Ascending aorta (tissue), 2 donors: ENCODE data around the gene GLRX. TPM values are rescaled to one million over a fixed set of nuclear protein-coding genes. Genes with fewer than 3 reads are reported as not detected.

ENCODE experiments used
- DNase-seq, 2 donors: peaks; one replicate each; pipeline ENCODE4 v3.0.0-alpha.2; 2019; ENCODE audit warnings: low spot score in 2 of 2
- H3K27ac ChIP-seq, 2 donors: fragments of 200-600 bp; sonication (generic); one replicate each; pipeline ENCODE4 v1.5.1; 2016 to 2017; ENCODE audit warnings: mild to moderate bottlenecking in 1 of 2
- H3K27me3 ChIP-seq: fragments of 200-600 bp; sonication (generic); one replicate; pipeline ENCODE4 v1.5.1; 2017
- H3K36me3 ChIP-seq, 2 donors: fragments of 200-600 bp; sonication (generic); one replicate each; pipeline ENCODE4 v1.5.1; 2016
- H3K4me1 ChIP-seq, 2 donors: fragments of 200-600 bp; sonication (generic); one replicate each; pipeline ENCODE4 v1.5.1; 2016 to 2017; ENCODE audit warnings: mild to moderate bottlenecking in 1 of 2
- H3K4me3 ChIP-seq, 2 donors: fragments of 200-600 bp; sonication (generic); one replicate each; pipeline ENCODE4 v1.5.1; 2016 to 2017; ENCODE audit warnings: mild to moderate bottlenecking in 1 of 2
- H3K9me3 ChIP-seq, 2 donors: fragments of 200-600 bp; sonication (generic); one replicate each; pipeline ENCODE4 v1.5.1; 2016
- intact Hi-C: fragments of 100-400 bp; cut with DNase I; formaldehyde crosslinking; loops from one replicate; pipeline ENCODE4 v1.15.1; 2023
- total RNA-seq: library from RNA; depleted of rRNA; stranded (reverse); fragments of >200 nt; gene quantifications from one replicate; pipeline ENCODE4 v1.1.0, GENCODE V29; 2016
- TF ChIP-seq, protein P1 (sequence below), 3 experiments: fragments of 200-600 bp in 2 of 3; fragments of 450-650 bp in 1 of 3; sonication (generic) in 2 of 3; IDR thresholded peaks; one replicate each; pipeline ENCODE4 v1.5.1; 2016 to 2019; ENCODE audit warnings: antibody characterized with exemption in 3 of 3, mild to moderate bottlenecking in 1 of 3, moderate library complexity in 1 of 3

Gene GLRX
- total RNA-seq, 1 donor from 2014 or later = 18.5 TPM

DNA sequence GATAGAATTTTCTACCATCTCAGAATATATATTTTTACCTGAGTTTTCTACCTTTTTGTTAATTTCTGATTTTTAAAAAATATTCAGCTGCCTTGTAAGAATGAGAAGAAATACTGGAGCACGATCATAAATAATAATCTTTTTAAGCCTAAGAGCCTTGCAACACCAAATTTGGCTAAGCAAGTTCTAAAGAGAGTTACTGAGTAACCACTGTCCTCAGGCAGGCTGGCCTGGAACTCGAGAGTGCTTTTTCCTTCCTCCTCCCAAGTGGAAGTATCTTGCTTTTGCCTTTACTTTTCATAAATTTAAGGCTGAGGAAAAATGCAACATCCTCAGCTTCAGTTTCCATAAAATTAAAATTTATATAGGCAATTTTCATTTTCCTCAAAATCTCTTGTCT is 21.0 kb downstream of the GLRX start:
- DNase-seq = no peak
- TF ChIP-seq, protein P1, sequence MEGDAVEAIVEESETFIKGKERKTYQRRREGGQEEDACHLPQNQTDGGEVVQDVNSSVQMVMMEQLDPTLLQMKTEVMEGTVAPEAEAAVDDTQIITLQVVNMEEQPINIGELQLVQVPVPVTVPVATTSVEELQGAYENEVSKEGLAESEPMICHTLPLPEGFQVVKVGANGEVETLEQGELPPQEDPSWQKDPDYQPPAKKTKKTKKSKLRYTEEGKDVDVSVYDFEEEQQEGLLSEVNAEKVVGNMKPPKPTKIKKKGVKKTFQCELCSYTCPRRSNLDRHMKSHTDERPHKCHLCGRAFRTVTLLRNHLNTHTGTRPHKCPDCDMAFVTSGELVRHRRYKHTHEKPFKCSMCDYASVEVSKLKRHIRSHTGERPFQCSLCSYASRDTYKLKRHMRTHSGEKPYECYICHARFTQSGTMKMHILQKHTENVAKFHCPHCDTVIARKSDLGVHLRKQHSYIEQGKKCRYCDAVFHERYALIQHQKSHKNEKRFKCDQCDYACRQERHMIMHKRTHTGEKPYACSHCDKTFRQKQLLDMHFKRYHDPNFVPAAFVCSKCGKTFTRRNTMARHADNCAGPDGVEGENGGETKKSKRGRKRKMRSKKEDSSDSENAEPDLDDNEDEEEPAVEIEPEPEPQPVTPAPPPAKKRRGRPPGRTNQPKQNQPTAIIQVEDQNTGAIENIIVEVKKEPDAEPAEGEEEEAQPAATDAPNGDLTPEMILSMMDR (IDR thresholded peaks at IDR 0.05) = no peak
- no peaks in the 10 kb centered on the region for H3K27me3 ChIP-seq
- intact Hi-C loops = no loop called here
- no peaks in the 10 kb centered on the region for H3K36me3 ChIP-seq
- no peaks in the 10 kb centered on the region for H3K4me1 ChIP-seq
- no peak overlapping the region for H3K27ac ChIP-seq
- H3K9me3 ChIP-seq = no peaks in the 10 kb centered on the region
- H3K4me3 ChIP-seq = no peak overlapping the region

DNA sequence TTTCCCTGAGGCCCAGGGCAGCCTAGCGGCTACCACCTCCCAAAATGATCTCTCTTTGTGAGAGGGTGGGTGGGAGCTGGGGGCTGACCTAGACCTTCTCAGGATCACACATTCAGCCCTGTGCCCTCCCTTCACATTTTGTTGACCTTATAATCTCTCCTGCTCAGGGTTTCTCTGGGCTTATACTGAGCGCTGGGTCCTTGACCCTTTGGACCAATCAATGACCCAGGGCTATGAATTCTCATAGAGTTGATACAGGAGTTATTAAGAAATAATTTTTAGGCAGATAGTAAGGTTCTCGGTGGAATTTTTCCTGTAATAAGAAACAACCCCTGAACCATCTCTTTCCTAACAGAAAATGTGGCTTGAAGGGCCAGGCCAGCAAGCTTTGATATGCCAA is 22.0 kb downstream of the GLRX start:
- Histone ChIP-seq H3K36me3 (no peaks in the 10 kb centered on the region), H3K4me3 (no peak overlapping the region), H3K4me1 (no peaks in the 10 kb centered on the region), H3K27me3 (no peaks in the 10 kb centered on the region), H3K27ac (no peak overlapping the region), H3K9me3 (no peaks in the 10 kb centered on the region)
- DNase-seq = no peak
- TF ChIP-seq, protein P1 (IDR thresholded peaks at IDR 0.05) = no peak
- intact Hi-C loops = no loop called here

DNA sequence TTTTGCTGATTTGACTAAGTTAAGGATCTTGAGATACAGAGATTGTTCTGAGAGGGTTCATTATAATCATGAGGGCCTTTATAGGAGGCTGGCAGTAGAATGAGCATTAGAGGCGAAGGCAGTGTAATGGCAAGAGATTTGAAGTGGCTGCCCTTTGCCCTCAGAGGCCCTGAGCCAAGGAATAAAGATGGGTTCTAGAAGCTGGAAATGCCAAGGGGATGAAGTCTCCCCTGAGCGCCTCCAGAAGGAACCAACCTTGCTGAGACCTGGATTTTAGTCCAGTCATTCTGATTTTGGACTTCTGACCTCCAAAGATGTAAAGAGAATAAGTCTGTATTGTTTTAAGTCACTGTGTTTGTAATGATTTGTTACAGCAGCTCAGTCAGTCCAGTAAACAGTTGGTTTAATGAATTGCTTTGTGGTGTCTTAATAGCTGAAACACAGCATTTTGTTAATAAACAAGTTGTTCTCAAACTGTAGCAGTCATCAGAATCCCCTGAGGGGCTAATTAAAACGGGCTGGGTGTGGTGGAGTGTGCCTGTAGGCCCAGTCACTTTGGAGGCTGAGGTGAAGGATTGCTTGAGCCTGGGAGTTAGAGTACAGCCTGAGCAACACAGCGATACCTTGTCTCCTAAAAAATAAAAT is 23.2 kb downstream of the GLRX start:
- Histone ChIP-seq H3K9me3 (no peaks in the 10 kb centered on the region), H3K4me1 (no peaks in the 10 kb centered on the region), H3K27ac (no peak overlapping the region), H3K27me3 (no peaks in the 10 kb centered on the region), H3K36me3 (no peaks in the 10 kb centered on the region), H3K4me3 (no peak overlapping the region)
- TF ChIP-seq, protein P1 (IDR thresholded peaks at IDR 0.05) = no peak
- intact Hi-C loops = no loop called here
- DNase-seq = no peak

DNA sequence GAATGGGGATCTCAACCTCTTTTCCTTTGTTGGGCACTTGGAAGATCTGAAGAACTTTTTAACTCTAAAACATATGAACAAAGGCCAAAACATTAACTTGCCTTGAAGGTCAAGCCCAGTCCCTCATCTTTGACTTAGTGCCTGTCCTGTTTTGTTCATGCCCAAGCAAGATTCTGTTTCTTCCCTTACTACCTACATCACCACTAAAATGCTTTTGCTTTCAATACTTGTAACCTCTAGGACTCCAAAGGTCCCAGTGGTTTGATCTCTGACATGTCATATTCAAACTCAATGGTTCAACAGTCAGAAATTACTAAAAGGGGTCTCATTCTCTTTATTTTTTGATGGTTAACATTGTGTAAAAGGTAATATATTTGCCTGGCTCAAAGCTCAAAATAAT is 24.0 kb downstream of the GLRX start:
- H3K4me1 ChIP-seq = no peaks in the 10 kb centered on the region
- intact Hi-C loops = no loop called here
- no peak overlapping the region for H3K27ac ChIP-seq
- TF ChIP-seq, protein P1 (IDR thresholded peaks at IDR 0.05) = no peak
- H3K27me3 ChIP-seq = no peaks in the 10 kb centered on the region
- H3K4me3 ChIP-seq = no peak overlapping the region
- no peaks in the 10 kb centered on the region for H3K36me3 ChIP-seq
- no peaks in the 10 kb centered on the region for H3K9me3 ChIP-seq
- DNase-seq = no peak

DNA sequence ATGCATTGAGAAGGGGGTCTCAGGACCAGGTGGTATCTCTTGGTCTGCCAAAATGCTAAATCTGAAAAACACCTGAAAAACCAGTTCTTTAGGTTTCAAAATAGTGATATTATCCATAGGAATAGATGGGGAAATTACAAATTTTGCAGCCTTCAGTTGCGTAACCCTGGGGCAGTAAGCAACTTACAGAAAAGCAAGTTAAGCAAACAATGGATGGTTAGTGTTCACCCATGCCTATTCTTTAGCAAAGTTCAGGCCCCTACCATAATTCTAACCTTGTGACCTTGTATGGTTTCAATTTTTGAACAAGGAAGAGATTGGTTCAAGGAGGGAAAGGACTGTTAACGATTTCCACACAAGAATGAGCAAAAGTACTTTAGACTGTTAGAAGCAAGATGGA is 24.5 kb downstream of the GLRX start:
- DNase-seq = no peak
- TF ChIP-seq, protein P1 (IDR thresholded peaks at IDR 0.05) = no peak
- Histone ChIP-seq H3K36me3 (no peaks in the 10 kb centered on the region), H3K4me3 (no peak overlapping the region), H3K27me3 (no peaks in the 10 kb centered on the region), H3K27ac (no peak overlapping the region), H3K4me1 (no peaks in the 10 kb centered on the region), H3K9me3 (no peaks in the 10 kb centered on the region)
- intact Hi-C loops = no loop called here

DNA sequence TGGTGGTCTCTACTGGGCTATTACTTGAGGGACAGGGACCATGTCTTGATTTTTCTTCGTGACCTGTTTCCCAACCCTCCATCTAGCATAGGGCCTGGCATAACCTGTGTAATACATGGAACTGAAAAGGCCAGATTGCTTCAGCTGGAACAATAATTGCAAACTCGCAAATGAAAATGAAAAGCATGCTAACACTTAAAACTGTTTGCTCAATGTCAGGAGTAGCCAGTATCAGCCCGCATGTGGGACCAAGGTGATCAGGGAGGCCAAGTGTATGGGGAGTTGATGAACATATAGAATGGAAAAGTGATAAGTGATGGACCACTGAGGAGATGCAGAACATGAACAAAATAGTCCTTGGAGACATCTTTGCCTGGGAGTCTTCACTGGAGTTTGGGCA is 25.2 kb downstream of the GLRX start:
- Histone ChIP-seq H3K27ac (no peak overlapping the region), H3K4me3 (no peak overlapping the region), H3K27me3 (no peaks in the 10 kb centered on the region), H3K9me3 (no peaks in the 10 kb centered on the region), H3K4me1 (no peaks in the 10 kb centered on the region), H3K36me3 (no peaks in the 10 kb centered on the region)
- intact Hi-C loops = no loop called here
- DNase-seq = no peak
- TF ChIP-seq, protein P1 (IDR thresholded peaks at IDR 0.05) = no peak
